HUES48 (cell line): ENCODE measurements around the gene CLSTN2.

Experiments
- H3K27ac ChIP-seq: one replicate; pipeline ENCODE4 v1.7.0; 2013; ENCODE audit warnings: low read depth, low read length, inconsistent platforms
- H3K27me3 ChIP-seq: 2 replicates; pipeline ENCODE4 v1.6.1; 2013; ENCODE audit warnings: mild to moderate bottlenecking, low read length; ENCODE audit not compliant: control insufficient read depth, insufficient read depth
- H3K36me3 ChIP-seq: 2 replicates; pipeline ENCODE4 v1.6.1; 2013; ENCODE audit warnings: low read length; ENCODE audit not compliant: control insufficient read depth, insufficient read depth
- H3K4me1 ChIP-seq: 2 replicates; pipeline ENCODE4 v1.6.1; 2013; ENCODE audit warnings: mild to moderate bottlenecking, low read length; ENCODE audit not compliant: control insufficient read depth, insufficient read depth
- H3K4me3 ChIP-seq: 2 replicates; pipeline ENCODE4 v1.5.1; 2013; ENCODE audit warnings: mild to moderate bottlenecking, low read depth, low read length
- H3K9ac ChIP-seq: 2 replicates; pipeline ENCODE4 v1.6.1; 2013; ENCODE audit warnings: mild to moderate bottlenecking, low read depth, low read length, moderate library complexity
- H3K9me3 ChIP-seq: 2 replicates; pipeline ENCODE4 v1.6.1; 2013; ENCODE audit warnings: low read length; ENCODE audit not compliant: control insufficient read depth, insufficient read depth

CLSTN2 gene

DNA sequence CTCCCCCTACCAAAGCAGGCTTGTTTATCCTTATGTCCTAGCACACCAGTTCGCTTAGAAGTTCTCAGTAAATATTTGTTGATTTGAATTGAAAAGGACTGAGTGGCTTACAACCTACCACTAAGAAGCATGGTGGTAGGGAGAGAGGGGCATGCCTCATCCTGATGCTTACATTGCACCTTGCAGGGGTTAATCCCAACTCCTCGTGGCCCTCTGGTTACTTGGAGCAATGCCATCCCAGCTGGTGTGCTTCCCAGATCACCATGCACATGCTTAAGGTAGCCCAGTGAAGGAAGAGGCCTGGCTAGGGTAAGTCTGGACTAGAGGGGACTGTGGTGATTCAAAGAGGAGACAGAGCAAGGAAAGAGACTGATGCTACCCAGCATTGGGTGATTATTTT, 253.3 kb downstream of the CLSTN2 start:
- Histone ChIP-seq H3K27ac (no peak overlapping the region), H3K9me3 (no peaks in the 10 kb centered on the region), H3K27me3 (no peaks in the 10 kb centered on the region), H3K36me3 (no peaks in the 10 kb centered on the region), H3K4me3 (no peak overlapping the region), H3K4me1 (no peaks in the 10 kb centered on the region), H3K9ac (no peak overlapping the region)

DNA sequence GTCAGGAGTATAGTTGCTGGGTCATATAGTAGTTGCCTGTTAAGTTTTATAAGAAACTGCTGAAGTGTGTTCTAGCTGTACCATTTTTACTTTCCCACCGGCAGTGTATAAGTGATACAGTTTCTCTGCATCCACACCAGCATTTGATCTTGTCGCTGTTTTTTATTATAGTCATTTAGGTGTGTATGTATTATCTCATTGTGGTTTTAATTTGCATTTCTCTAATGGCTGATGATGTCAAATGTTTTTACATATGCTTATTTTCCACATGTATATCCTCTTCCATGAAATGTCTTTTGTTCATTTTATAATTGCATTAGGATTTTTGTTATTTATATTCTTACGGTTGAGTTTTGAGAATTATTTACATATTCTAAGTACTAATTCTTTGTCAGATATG, 254.3 kb downstream of the CLSTN2 start:
- no peaks in the 10 kb centered on the region for H3K9me3 ChIP-seq
- no peaks in the 10 kb centered on the region for H3K27me3 ChIP-seq
- H3K36me3 ChIP-seq, result no peaks in the 10 kb centered on the region
- no peak overlapping the region for H3K27ac ChIP-seq
- no peak overlapping the region for H3K4me3 ChIP-seq
- H3K4me1 ChIP-seq, result no peaks in the 10 kb centered on the region
- H3K9ac ChIP-seq, result no peak overlapping the region

DNA sequence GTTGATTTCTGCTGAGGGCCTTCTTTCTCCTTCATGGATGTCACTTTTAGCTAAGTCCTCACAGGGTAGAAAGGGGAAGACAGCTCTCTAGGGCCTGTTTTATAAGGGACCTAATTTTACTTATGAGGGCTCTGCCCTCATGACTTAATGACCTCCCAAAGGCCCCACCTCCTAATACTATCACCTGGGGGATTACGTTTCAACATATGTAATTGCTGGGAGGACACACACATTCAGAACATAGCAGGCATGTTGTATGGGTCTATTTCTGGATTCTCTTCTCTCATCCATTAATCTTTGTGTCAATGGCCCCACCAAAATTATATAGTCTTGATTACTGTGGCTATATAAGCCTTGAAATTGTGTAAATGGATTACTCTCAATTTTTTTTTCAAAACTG, 255.0 kb downstream of the CLSTN2 start:
- Histone ChIP-seq H3K9me3 (no peaks in the 10 kb centered on the region), H3K36me3 (no peaks in the 10 kb centered on the region), H3K27me3 (no peaks in the 10 kb centered on the region), H3K9ac (no peak overlapping the region), H3K27ac (no peak overlapping the region), H3K4me3 (no peak overlapping the region), H3K4me1 (no peaks in the 10 kb centered on the region)

DNA sequence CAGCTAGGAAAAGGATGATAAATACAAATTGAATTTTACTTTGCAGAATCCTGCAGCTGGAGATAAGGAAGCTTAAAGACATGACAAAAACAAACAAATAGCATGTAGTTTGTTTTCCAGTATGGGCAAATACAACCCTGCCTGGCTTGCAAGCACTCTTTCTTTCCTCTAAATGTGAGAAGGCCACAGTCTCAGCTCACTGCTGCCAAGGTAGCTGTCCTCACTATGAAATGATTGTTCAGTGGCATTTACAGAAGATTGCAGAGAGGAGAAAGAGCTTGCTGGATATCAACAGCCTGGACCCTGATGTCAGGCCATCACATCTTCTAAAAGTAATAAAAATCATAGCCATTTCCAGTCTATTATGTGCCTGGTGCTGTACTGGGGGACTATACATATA, 262.0 kb downstream of the CLSTN2 start:
- H3K27me3 ChIP-seq, result no peaks in the 10 kb centered on the region

DNA sequence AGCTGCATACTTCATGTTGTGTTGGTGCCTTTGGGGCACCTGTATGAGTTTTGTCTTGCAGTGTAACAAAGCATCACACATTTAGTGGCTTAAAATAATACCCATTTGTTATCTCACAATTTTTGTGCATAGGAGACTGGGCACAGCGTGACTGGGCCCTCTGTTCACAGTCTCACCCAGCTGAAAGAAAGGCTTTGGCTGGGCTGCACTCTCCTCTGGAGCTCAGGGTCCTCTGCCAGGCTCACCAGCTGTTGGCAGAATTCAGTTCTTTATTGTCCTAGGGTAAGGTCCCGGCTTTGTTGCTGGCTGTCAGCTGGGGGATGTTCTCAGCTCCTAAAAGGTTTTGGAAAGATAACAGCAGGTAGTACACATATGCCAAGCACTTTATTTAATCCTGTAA, 263.3 kb downstream of the CLSTN2 start:
- no peaks in the 10 kb centered on the region for H3K27me3 ChIP-seq
- H3K4me1 ChIP-seq, result peaks cover 17% of the 10 kb centered on the region
- H3K36me3 ChIP-seq, result no peaks in the 10 kb centered on the region
- H3K27ac ChIP-seq, result no peak overlapping the region
- H3K9me3 ChIP-seq, result no peaks in the 10 kb centered on the region
- no peak overlapping the region for H3K4me3 ChIP-seq
- H3K9ac ChIP-seq, result no peak overlapping the region

More for the DNA sequence above, 262.0 kb downstream of the CLSTN2 start:
- Histone ChIP-seq H3K9ac (no peak overlapping the region), H3K4me3 (no peak overlapping the region), H3K9me3 (no peaks in the 10 kb centered on the region), H3K36me3 (no peaks in the 10 kb centered on the region), H3K4me1 (peaks cover 10% of the 10 kb centered on the region; the same call in 1 of the 2 replicates), H3K27ac (no peak overlapping the region)

DNA sequence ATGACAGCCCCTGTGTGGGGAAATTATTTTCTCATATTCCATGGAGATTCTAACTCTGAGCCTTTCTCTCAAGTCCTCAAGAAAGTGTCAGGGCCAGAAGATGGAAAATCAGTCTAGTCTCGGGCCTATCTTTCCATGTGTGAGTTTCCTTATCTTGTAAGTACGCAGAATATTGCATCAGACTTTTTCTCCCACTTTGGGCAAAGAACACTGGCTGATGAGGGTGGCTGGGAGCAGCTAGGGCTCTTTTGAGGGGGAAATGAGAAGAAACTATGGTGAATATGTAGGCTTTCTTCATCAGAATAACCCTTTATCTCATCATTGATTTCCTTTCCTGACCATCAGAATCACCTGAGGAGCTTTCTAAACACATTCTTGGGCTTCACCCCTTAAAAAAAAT, 264.0 kb downstream of the CLSTN2 start:
- H3K4me1 ChIP-seq, result peaks cover 25% of the 10 kb centered on the region
- H3K9me3 ChIP-seq, result no peaks in the 10 kb centered on the region
- no peak overlapping the region for H3K9ac ChIP-seq
- H3K4me3 ChIP-seq, result no peak overlapping the region
- H3K27me3 ChIP-seq, result no peaks in the 10 kb centered on the region
- no peak overlapping the region for H3K27ac ChIP-seq
- no peaks in the 10 kb centered on the region for H3K36me3 ChIP-seq

DNA sequence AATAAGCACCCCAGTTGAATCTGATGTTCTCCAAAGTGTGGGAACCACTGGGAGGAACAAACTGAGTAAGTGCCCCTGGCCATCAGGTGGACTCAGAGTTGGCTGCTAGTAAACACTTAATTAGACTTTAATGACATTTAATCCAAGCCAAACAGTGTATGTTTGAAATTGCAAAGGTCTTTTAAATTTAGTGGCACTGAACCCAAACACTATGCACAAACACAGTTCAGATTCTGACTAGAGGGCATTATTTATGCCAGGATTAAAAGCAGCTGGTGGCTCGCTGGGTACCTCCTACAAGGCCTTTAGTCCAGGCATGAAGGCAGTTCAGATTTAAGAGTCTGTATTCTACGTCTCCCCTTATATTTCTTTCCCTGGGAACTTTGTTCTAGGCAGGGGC, 264.8 kb downstream of the CLSTN2 start:
- no peak overlapping the region for H3K9ac ChIP-seq
- H3K27me3 ChIP-seq, result no peaks in the 10 kb centered on the region
- H3K4me3 ChIP-seq, result no peak overlapping the region
- no peaks in the 10 kb centered on the region for H3K36me3 ChIP-seq
- no peaks in the 10 kb centered on the region for H3K9me3 ChIP-seq
- no peak overlapping the region for H3K27ac ChIP-seq
- H3K4me1 ChIP-seq, result peaks cover 32% of the 10 kb centered on the region

DNA sequence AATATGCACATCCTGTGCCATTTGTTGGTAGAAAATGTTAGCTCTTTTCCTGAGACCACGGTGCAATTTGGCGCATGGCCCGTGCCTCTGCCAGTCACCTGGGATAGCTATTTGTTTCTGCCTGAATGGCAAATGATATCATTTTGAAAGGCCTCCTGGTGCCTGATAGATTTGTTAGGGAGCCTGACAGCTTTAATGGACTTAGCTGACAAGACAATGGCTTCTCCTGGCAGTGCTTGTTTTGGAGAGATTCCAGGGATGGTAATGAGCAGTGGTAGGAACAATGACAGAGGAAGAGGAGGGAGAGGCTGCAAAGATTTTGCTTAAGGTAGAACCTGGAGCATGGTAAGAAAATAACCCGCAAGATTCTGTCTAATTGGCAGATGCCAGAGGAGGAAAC, 268.5 kb downstream of the CLSTN2 start:
- Histone ChIP-seq H3K9ac (no peak overlapping the region), H3K4me3 (peak overlapping the region; percentile 17; the same call in 1 of the 2 replicates), H3K4me1 (peaks cover 53% of the 10 kb centered on the region), H3K36me3 (no peaks in the 10 kb centered on the region), H3K27ac (peak overlapping the region; percentile 85), H3K9me3 (no peaks in the 10 kb centered on the region), H3K27me3 (no peaks in the 10 kb centered on the region)

DNA sequence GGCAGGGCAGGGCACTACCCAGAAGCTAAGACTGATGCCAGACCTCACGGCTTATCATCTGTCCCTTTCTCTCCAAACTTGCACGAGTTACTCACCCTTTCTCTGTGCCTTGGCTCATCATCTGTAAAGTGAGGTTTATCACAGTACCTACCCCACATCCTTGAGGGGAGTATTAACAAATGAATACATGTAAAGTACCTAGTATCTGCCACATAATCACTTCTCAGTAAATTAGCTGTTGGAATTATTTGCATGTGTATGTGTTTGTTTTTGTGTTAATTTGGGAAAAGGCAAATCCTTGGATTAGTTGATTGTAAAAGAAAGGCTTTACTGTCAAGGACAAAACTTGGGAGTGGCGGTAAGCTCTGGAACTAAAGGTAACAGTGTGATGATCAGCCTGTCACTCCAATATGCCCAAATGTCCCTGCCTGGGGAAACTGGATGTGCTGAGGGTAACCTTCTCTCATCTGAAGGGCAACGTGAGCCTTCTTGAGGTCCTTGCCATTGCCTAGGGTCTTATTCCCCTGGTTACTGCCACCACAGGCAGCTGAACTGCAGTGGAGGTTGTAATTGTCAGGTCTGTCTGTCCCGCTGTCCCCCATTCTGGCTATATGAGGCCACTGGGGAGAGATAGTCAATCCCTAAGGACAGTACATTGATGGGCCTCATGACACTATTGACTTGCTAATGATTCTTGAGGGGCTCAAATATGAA, 269.4 kb downstream of the CLSTN2 start:
- Histone ChIP-seq H3K9ac (no peak overlapping the region), H3K4me3 (peak overlapping the region; percentile 17), H3K27me3 (no peaks in the 10 kb centered on the region), H3K9me3 (no peaks in the 10 kb centered on the region), H3K36me3 (no peaks in the 10 kb centered on the region), H3K27ac (peak overlapping the region; percentile 85), H3K4me1 (peaks cover 47% of the 10 kb centered on the region)

DNA sequence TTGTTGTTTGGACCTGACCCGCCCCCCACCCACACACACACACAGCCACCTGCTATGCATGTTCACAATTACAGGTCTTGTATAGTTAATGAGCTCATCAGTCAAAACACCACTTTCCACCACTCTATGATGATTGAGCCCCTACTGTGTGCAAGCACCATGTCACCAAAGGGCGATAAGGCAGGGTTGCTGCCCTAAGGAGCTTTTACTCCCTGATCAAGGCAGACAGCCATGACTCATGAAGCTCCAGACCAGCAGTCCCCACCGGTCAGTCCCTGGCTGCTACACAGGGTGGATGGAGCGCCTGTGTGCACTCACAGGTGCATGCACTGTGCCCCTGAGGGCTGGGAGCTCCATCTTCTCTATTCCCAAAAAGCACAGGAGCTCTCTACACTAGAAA, 270.6 kb downstream of the CLSTN2 start:
- no peak overlapping the region for H3K27ac ChIP-seq
- no peak overlapping the region for H3K9ac ChIP-seq
- peaks cover 4% of the 10 kb centered on the region; the same call in 1 of the 2 replicates for H3K27me3 ChIP-seq
- no peak overlapping the region for H3K4me3 ChIP-seq
- H3K36me3 ChIP-seq, result no peaks in the 10 kb centered on the region
- H3K9me3 ChIP-seq, result no peaks in the 10 kb centered on the region
- H3K4me1 ChIP-seq, result peaks cover 45% of the 10 kb centered on the region

DNA sequence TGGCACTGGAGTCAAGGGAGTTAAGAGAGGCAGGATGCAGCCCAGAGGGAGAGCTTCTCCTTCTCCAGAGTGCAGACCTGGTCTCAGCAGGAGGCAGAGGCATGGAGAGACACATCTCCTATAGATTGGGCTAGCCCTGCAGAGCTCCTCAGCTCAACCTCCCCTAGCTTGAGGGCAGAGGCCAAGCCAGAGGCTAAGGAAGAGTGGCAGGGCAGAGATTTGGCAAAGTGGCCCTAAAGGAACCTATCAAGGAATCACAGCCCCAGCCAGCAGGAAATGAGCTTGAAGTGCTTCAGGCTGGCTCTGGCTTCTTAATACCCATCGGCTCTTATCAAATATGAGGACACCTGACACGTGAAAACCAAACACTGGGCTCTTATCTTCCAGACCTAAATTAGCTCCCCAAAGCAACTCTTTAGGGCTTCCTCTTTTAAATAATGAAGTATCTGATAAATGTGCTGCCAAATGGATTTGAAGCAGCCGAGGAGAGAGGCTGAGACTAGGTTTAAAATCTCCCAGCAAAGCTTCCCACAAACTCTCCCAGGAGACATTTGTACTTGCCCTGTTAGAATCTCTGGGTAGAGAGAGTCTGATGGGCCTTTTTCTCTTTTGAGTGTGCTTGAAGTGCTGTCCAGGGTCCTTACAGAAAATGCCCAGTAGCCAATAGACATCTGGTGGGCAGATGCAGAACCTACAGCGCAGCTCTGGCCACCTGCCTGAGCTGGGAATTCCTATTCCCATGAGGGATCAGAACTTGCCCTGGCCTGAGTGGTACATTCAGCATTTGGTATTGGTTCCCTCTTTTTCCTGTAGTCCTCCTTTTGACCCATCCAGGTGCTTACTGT, 271.4 kb downstream of the CLSTN2 start:
- peaks cover 4% of the 10 kb centered on the region; the same call in 1 of the 2 replicates for H3K27me3 ChIP-seq
- peaks cover 43% of the 10 kb centered on the region for H3K4me1 ChIP-seq

More for the DNA sequence above, 271.4 kb downstream of the CLSTN2 start:
- Histone ChIP-seq H3K9me3 (no peaks in the 10 kb centered on the region), H3K9ac (no peak overlapping the region), H3K4me3 (no peak overlapping the region), H3K27ac (no peak overlapping the region), H3K36me3 (no peaks in the 10 kb centered on the region)
